Mesenchymal stem cell (in vitro differentiated cells and primary cell): ENCODE data around the gene KRT82.
A peak's percentile ranks its signal among the peaks of the same experiment; 100 is the strongest.

Experiments used
- DNase-seq: peaks from one replicate; pipeline ENCODE4 v3.0.0-alpha.2; 2013
- H2AFZ ChIP-seq: one replicate; pipeline ENCODE4 v1.6.1; 2013; ENCODE audit warnings: low read depth, mild to moderate bottlenecking, control low read depth, inconsistent platforms, low read length, moderate library complexity
- H2AK5ac ChIP-seq: 2 replicates; pipeline ENCODE4 v1.6.1; 2013; ENCODE audit warnings: low read length, moderate library complexity, mild to moderate bottlenecking, inconsistent platforms; ENCODE audit not compliant: severe bottlenecking
- H2BK120ac ChIP-seq: one replicate; pipeline ENCODE4 v1.6.1; 2013; ENCODE audit warnings: low read depth, mild to moderate bottlenecking, inconsistent platforms, low read length, moderate library complexity
- H2BK12ac ChIP-seq, 2 experiments: one replicate each; pipeline ENCODE4 v1.6.1; 2013; ENCODE audit warnings: inconsistent platforms in 2 of 2, low read length in 2 of 2, mild to moderate bottlenecking in 2 of 2, moderate library complexity in 2 of 2, control low read depth in 1 of 2
- H2BK15ac ChIP-seq: one replicate; pipeline ENCODE4 v1.6.1; 2013; ENCODE audit warnings: mild to moderate bottlenecking, low read depth, inconsistent platforms; ENCODE audit not compliant: poor library complexity, severe bottlenecking
- H2BK5ac ChIP-seq: 2 replicates; pipeline ENCODE4 v1.6.1; 2013; ENCODE audit warnings: low read depth, mild to moderate bottlenecking, low read length, control low read depth, inconsistent platforms; ENCODE audit not compliant: poor library complexity, severe bottlenecking
- H3K14ac ChIP-seq, 2 experiments: one replicate each; pipeline ENCODE4 v1.6.1; 2013; ENCODE audit warnings: inconsistent platforms in 2 of 2, low read length in 2 of 2, control low read depth in 1 of 2, mild to moderate bottlenecking in 1 of 2, moderate library complexity in 1 of 2
- H3K18ac ChIP-seq, 2 experiments: one replicate each; pipeline ENCODE4 v1.6.1; 2013; ENCODE audit warnings: inconsistent platforms in 2 of 2, low read length in 2 of 2, control low read depth in 1 of 2, low read depth in 1 of 2, mild to moderate bottlenecking in 1 of 2
- H3K23ac ChIP-seq, 2 experiments: one replicate each; pipeline ENCODE4 v1.6.1; 2013; ENCODE audit warnings: inconsistent platforms in 2 of 2, low read length in 2 of 2, mild to moderate bottlenecking in 2 of 2, moderate library complexity in 2 of 2, control low read depth in 1 of 2
- H3K27ac ChIP-seq: 2 replicates; pipeline ENCODE4 v1.5.1; 2013; ENCODE audit warnings: mild to moderate bottlenecking, moderate library complexity, low read length, control low read depth, inconsistent platforms; ENCODE audit not compliant: poor library complexity, severe bottlenecking
- H3K27me3 ChIP-seq, 2 experiments: 2 replicates each; pipeline versions ENCODE4 v1.6.1 to v1.7.0; 2013; ENCODE audit warnings: low read length in 2 of 2, mild to moderate bottlenecking in 2 of 2, moderate library complexity in 2 of 2, control low read depth in 1 of 2, inconsistent platforms in 1 of 2; ENCODE audit not compliant: control insufficient read depth in 1 of 2, insufficient read depth in 1 of 2
- H3K36me3 ChIP-seq, 2 experiments: 2 replicates each; pipeline versions ENCODE4 v1.6.1 to v1.7.0; 2013; ENCODE audit warnings: low read length in 2 of 2, control low read depth in 1 of 2, inconsistent platforms in 1 of 2, low read depth in 1 of 2, mild to moderate bottlenecking in 1 of 2; ENCODE audit not compliant: insufficient read depth in 2 of 2, control insufficient read depth in 1 of 2
- H3K4ac ChIP-seq, 2 experiments: one replicate each; pipeline ENCODE4 v1.6.1; 2013; ENCODE audit warnings: inconsistent platforms in 2 of 2, low read length in 2 of 2, mild to moderate bottlenecking in 2 of 2, moderate library complexity in 2 of 2, control low read depth in 1 of 2, low read depth in 1 of 2
- H3K4me1 ChIP-seq: 2 replicates; pipeline ENCODE4 v1.6.1; 2013; ENCODE audit warnings: low read depth, low read length, control low read depth; ENCODE audit not compliant: control insufficient read depth, insufficient read depth
- H3K4me2 ChIP-seq: 2 replicates; pipeline ENCODE4 v1.6.1; 2013; ENCODE audit warnings: low read length, mild to moderate bottlenecking, inconsistent platforms; ENCODE audit not compliant: poor library complexity, severe bottlenecking
- H3K4me3 ChIP-seq, 2 experiments: 2 replicates each; pipeline versions ENCODE4 v1.5.1 to v1.7.0; 2013; ENCODE audit warnings: low read length in 2 of 2, mild to moderate bottlenecking in 2 of 2, control low read depth in 1 of 2, low read depth in 1 of 2; ENCODE audit not compliant: insufficient read depth in 1 of 2
- H3K79me1 ChIP-seq: replicated peaks from 2 replicates; pipeline ENCODE4 v1.6.1; 2013; ENCODE audit warnings: mild to moderate bottlenecking, control low read depth, low read length, inconsistent platforms; ENCODE audit not compliant: poor library complexity, severe bottlenecking
- H3K9ac ChIP-seq: 2 replicates; pipeline ENCODE4 v1.7.0; 2013; ENCODE audit warnings: mild to moderate bottlenecking, low read length, moderate library complexity
- H3K9me3 ChIP-seq: 2 replicates; pipeline ENCODE4 v1.7.0; 2013; ENCODE audit warnings: mild to moderate bottlenecking, low read length; ENCODE audit not compliant: control insufficient read depth
- H4K8ac ChIP-seq: one replicate; pipeline ENCODE4 v1.6.1; 2013; ENCODE audit warnings: inconsistent platforms, mild to moderate bottlenecking, low read length, moderate library complexity
- H4K91ac ChIP-seq: one replicate; pipeline ENCODE4 v1.6.1; 2013; ENCODE audit warnings: mild to moderate bottlenecking, low read length, inconsistent platforms
- WGBS: methylation state at CpG from one replicate; pipeline ENCODE4 v1.1.7; 2013; ENCODE audit warnings: mixed read lengths; 5-methylcytosine and 5-hydroxymethylcytosine counted together

KRT82 gene

GRCh38 chr12:52378091-52378490 lies 28.0 kb downstream of the KRT82 start:
- no peak overlapping the region for H2BK12ac ChIP-seq
- H2AK5ac ChIP-seq: no peak overlapping the region
- H2AFZ ChIP-seq: no peak overlapping the region
- H3K4me2 ChIP-seq: no peak overlapping the region
- peaks cover 6% of the 10 kb centered on the region for H3K9me3 ChIP-seq
- WGBS: 87% methylated on average over 15 of the region's 19 CpGs
- H2BK120ac ChIP-seq: no peak overlapping the region
- H3K14ac ChIP-seq: no peak overlapping the region
- H3K4ac ChIP-seq: no peak overlapping the region
- no peaks in the 10 kb centered on the region for H3K79me1 ChIP-seq
- H2BK5ac ChIP-seq: no peak overlapping the region
- H3K27ac ChIP-seq: no peak overlapping the region
- no peaks in the 10 kb centered on the region for H3K36me3 ChIP-seq
- H4K91ac ChIP-seq: no peak overlapping the region
- peak overlapping the region in 1 of 2 experiments; percentile 20 for H3K4me3 ChIP-seq
- no peak for DNase-seq
- H2BK15ac ChIP-seq: no peak overlapping the region
- no peak overlapping the region for H4K8ac ChIP-seq
- H3K23ac ChIP-seq: no peak overlapping the region
- H3K4me1 ChIP-seq: peaks cover 1% of the 10 kb centered on the region
- H3K9ac ChIP-seq: no peak overlapping the region
- H3K27me3 ChIP-seq: peaks cover 61 to 65% of the 10 kb centered on the region in 2 experiments
- no peak overlapping the region for H3K18ac ChIP-seq

GRCh38 chr12:52377266-52377665 lies 28.9 kb downstream of the KRT82 start:
- H3K23ac ChIP-seq: no peak overlapping the region

GRCh38 chr12:52372216-52373154 lies 33.6 kb downstream of the KRT82 start:
- Histone ChIP-seq H3K4ac (no peak overlapping the region), H3K9me3 (peaks cover 6% of the 10 kb centered on the region), H3K18ac (no peak overlapping the region), H4K8ac (no peak overlapping the region), H3K4me1 (peaks cover 10% of the 10 kb centered on the region), H3K27me3 (peaks cover 32 to 45% of the 10 kb centered on the region in 2 experiments), H3K4me2 (no peak overlapping the region), H2AK5ac (no peak overlapping the region), H2AFZ (no peak overlapping the region), H3K23ac (no peak overlapping the region), H4K91ac (no peak overlapping the region), H2BK120ac (no peak overlapping the region), H2BK15ac (no peak overlapping the region), H2BK12ac (no peak overlapping the region), H3K4me3 (no peak overlapping the region), H3K14ac (no peak overlapping the region), H3K9ac (peak overlapping the region; percentile 71), H3K79me1 (no peaks in the 10 kb centered on the region), H3K27ac (no peak overlapping the region), H2BK5ac (no peak overlapping the region), H3K36me3 (no peaks in the 10 kb centered on the region)
- DNase-seq: peak; percentile 78
- WGBS: 37% methylated on average over 10 of the region's 10 CpGs

More at GRCh38 chr12:52377266-52377665, 28.9 kb downstream of the KRT82 start:
- no peak overlapping the region for H3K9ac ChIP-seq
- no peak overlapping the region for H3K4ac ChIP-seq
- no peak overlapping the region for H3K4me3 ChIP-seq
- no peak overlapping the region for H3K27ac ChIP-seq
- no peaks in the 10 kb centered on the region for H3K36me3 ChIP-seq
- no peak overlapping the region for H2BK12ac ChIP-seq
- H3K18ac ChIP-seq: no peak overlapping the region
- H3K9me3 ChIP-seq: peaks cover 6% of the 10 kb centered on the region
- H3K4me2 ChIP-seq: no peak overlapping the region
- H2BK15ac ChIP-seq: no peak overlapping the region
- no peaks in the 10 kb centered on the region for H3K79me1 ChIP-seq
- no peak overlapping the region for H2BK5ac ChIP-seq
- no peak overlapping the region for H2BK120ac ChIP-seq
- no peak overlapping the region for H4K91ac ChIP-seq
- H2AK5ac ChIP-seq: no peak overlapping the region
- H3K27me3 ChIP-seq: peaks cover 53 to 58% of the 10 kb centered on the region in 2 experiments
- no peak overlapping the region for H4K8ac ChIP-seq
- H2AFZ ChIP-seq: no peak overlapping the region
- peaks cover 1% of the 10 kb centered on the region for H3K4me1 ChIP-seq
- WGBS: 79% methylated on average over 8 of the region's 8 CpGs
- no peak overlapping the region for H3K14ac ChIP-seq
- no peak for DNase-seq

GRCh38 chr12:52371716-52372115 lies 34.4 kb downstream of the KRT82 start:
- Histone ChIP-seq H2AFZ (no peak overlapping the region), H4K8ac (no peak overlapping the region), H4K91ac (no peak overlapping the region), H3K9me3 (peaks cover 6% of the 10 kb centered on the region), H3K4me1 (peaks cover 9% of the 10 kb centered on the region), H3K18ac (no peak overlapping the region), H2BK120ac (no peak overlapping the region), H2BK15ac (no peak overlapping the region), H3K27me3 (peaks cover 32 to 41% of the 10 kb centered on the region in 2 experiments), H3K79me1 (no peaks in the 10 kb centered on the region), H2BK12ac (no peak overlapping the region), H2AK5ac (peak overlapping the region; percentile 53), H3K4me3 (no peak overlapping the region), H3K36me3 (no peaks in the 10 kb centered on the region), H3K4ac (no peak overlapping the region), H3K9ac (peak overlapping the region; percentile 71), H3K14ac (no peak overlapping the region), H2BK5ac (no peak overlapping the region), H3K4me2 (no peak overlapping the region), H3K27ac (no peak overlapping the region), H3K23ac (no peak overlapping the region)
- no peak for DNase-seq
- WGBS: 91% methylated on average over 3 of the region's 3 CpGs
